H9 (cell line): ENCODE results near the gene PARVB. TPM values are rescaled to one million over a fixed set of nuclear protein-coding genes. Genes with fewer than 3 reads are reported as not detected.

ENCODE experiments used
- DNase-seq: peaks from one replicate; pipeline ENCODE4 v3.0.0-alpha.2; 2017
- H2AFZ ChIP-seq: one replicate; pipeline ENCODE4 v1.6.1; 2013; ENCODE audit warnings: mild to moderate bottlenecking, low read length, control low read depth, moderate library complexity
- H2AK5ac ChIP-seq: 2 replicates; pipeline ENCODE4 v1.6.1; 2013; ENCODE audit warnings: low read length, control low read depth, mixed read lengths; ENCODE audit not compliant: insufficient read length
- H2BK120ac ChIP-seq: one replicate; pipeline ENCODE4 v1.6.1; 2013; ENCODE audit warnings: low read depth, mild to moderate bottlenecking, low read length, control low read depth, inconsistent platforms; ENCODE audit not compliant: poor library complexity, severe bottlenecking
- H2BK12ac ChIP-seq: 2 replicates; pipeline ENCODE4 v1.6.1; 2013; ENCODE audit warnings: low read length, control low read depth, mixed read lengths, low read depth; ENCODE audit not compliant: insufficient read length
- H2BK15ac ChIP-seq: 2 replicates; pipeline ENCODE4 v1.6.1; 2013; ENCODE audit warnings: low read depth, low read length, control low read depth
- H2BK20ac ChIP-seq: one replicate; pipeline ENCODE4 v1.6.1; 2013; ENCODE audit warnings: low read depth, mild to moderate bottlenecking, low read length, control low read depth, inconsistent platforms; ENCODE audit not compliant: poor library complexity, severe bottlenecking
- H2BK5ac ChIP-seq: 2 replicates; pipeline ENCODE4 v1.6.1; 2013; ENCODE audit warnings: low read length, control low read depth, mixed read lengths; ENCODE audit not compliant: insufficient read length
- H3K14ac ChIP-seq: 2 replicates; pipeline ENCODE4 v1.6.1; 2013; ENCODE audit warnings: low read length, control low read depth; ENCODE audit not compliant: insufficient read depth
- H3K18ac ChIP-seq: 2 replicates; pipeline ENCODE4 v1.6.1; 2013; ENCODE audit warnings: low read depth, mild to moderate bottlenecking, mixed read lengths, low read length, control low read depth; ENCODE audit not compliant: insufficient read length
- H3K23ac ChIP-seq: 2 replicates; pipeline ENCODE4 v1.6.1; 2013; ENCODE audit warnings: low read length, control low read depth, mixed read lengths, low read depth; ENCODE audit not compliant: insufficient read length
- H3K23me2 ChIP-seq: 2 replicates; pipeline ENCODE4 v1.6.1; 2013; ENCODE audit warnings: low read depth, mild to moderate bottlenecking, mixed read lengths, low read length, control low read depth; ENCODE audit not compliant: insufficient read length, poor library complexity, severe bottlenecking
- H3K27ac ChIP-seq: 2 replicates; pipeline ENCODE4 v1.5.1; 2013; ENCODE audit warnings: low read length, control low read depth, mixed read lengths, low read depth; ENCODE audit not compliant: insufficient read length
- H3K27me3 ChIP-seq: 2 replicates; pipeline ENCODE4 v1.6.1; 2013; ENCODE audit warnings: low read length, control low read depth, inconsistent platforms; ENCODE audit not compliant: insufficient read depth
- H3K4ac ChIP-seq: 2 replicates; pipeline ENCODE4 v1.6.1; 2013; ENCODE audit warnings: low read depth, mild to moderate bottlenecking, control low read depth, inconsistent platforms, low read length, moderate library complexity
- H3K4me1 ChIP-seq: 2 replicates; pipeline ENCODE4 v1.6.1; 2013; ENCODE audit warnings: low read length, control low read depth, inconsistent platforms; ENCODE audit not compliant: insufficient read depth
- H3K4me2 ChIP-seq: 2 replicates; pipeline ENCODE4 v1.6.1; 2013; ENCODE audit warnings: low read length, control low read depth, mixed read lengths; ENCODE audit not compliant: insufficient read length, insufficient read depth
- H3K56ac ChIP-seq: 2 replicates; pipeline ENCODE4 v1.6.1; 2013; ENCODE audit warnings: low read depth, mild to moderate bottlenecking, mixed read lengths, low read length, control low read depth; ENCODE audit not compliant: insufficient read length
- H3K79me1 ChIP-seq: 2 replicates; pipeline ENCODE4 v1.6.1; 2013; ENCODE audit warnings: low read depth, mild to moderate bottlenecking, moderate library complexity, low read length, control low read depth, inconsistent platforms; ENCODE audit not compliant: insufficient read depth, poor library complexity, severe bottlenecking
- H3K79me2 ChIP-seq: 2 replicates; pipeline ENCODE4 v1.6.1; 2013; ENCODE audit warnings: low read length, control low read depth, inconsistent platforms; ENCODE audit not compliant: insufficient read depth
- H3K9ac ChIP-seq: 2 replicates; pipeline ENCODE4 v1.6.1; 2013; ENCODE audit warnings: low read length, control low read depth, mixed read lengths; ENCODE audit not compliant: insufficient read length; ENCODE audit errors: extremely low read depth
- H3K9me3 ChIP-seq: one replicate; pipeline ENCODE4 v1.6.1; 2013; ENCODE audit warnings: low read depth, low read length, inconsistent platforms; ENCODE audit not compliant: control insufficient read depth
- H3T11ph ChIP-seq: one replicate; pipeline ENCODE4 v1.6.1; 2013; ENCODE audit warnings: mild to moderate bottlenecking, low read length, control low read depth, inconsistent platforms
- H4K20me1 ChIP-seq: one replicate; pipeline ENCODE4 v1.6.1; 2013; ENCODE audit not compliant: control insufficient read depth, insufficient read length, insufficient read depth
- H4K5ac ChIP-seq: 2 replicates; pipeline ENCODE4 v1.6.1; 2013; ENCODE audit warnings: low read depth, mild to moderate bottlenecking, mixed read lengths, low read length, control low read depth; ENCODE audit not compliant: insufficient read length
- H4K8ac ChIP-seq: replicated peaks from 2 replicates; pipeline ENCODE4 v1.6.1; 2013; ENCODE audit warnings: low read length, control low read depth, mixed read lengths, low read depth; ENCODE audit not compliant: insufficient read length
- H4K91ac ChIP-seq: 2 replicates; pipeline ENCODE4 v1.6.1; 2013; ENCODE audit warnings: low read depth, mild to moderate bottlenecking, moderate library complexity, mixed read lengths, low read length, control low read depth; ENCODE audit not compliant: insufficient read length
- H3K27ac Mint-ChIP-seq, 3 experiments: 2 replicates in 2 of 3; 3 replicates in 1 of 3; pipeline ENCODE4 v1.8.0; 2020 to 2021; ENCODE audit warnings: mixed read lengths in 3 of 3, mild to moderate bottlenecking in 1 of 3, moderate library complexity in 1 of 3
- H3K27me3 Mint-ChIP-seq: 2 replicates; pipeline ENCODE4 v1.8.0; 2021; ENCODE audit warnings: low read depth, mild to moderate bottlenecking, moderate library complexity, mixed read lengths
- H3K36me3 Mint-ChIP-seq, 3 experiments: 2 replicates in 2 of 3; 3 replicates in 1 of 3; pipeline ENCODE4 v1.8.0; 2020 to 2021; ENCODE audit warnings: low read depth in 3 of 3, mixed read lengths in 3 of 3; ENCODE audit not compliant: insufficient read depth in 1 of 3
- H3K4me1 Mint-ChIP-seq, 2 experiments: 2 replicates each; pipeline ENCODE4 v1.8.0; 2020; ENCODE audit warnings: mixed read lengths in 2 of 2
- H3K4me3 Mint-ChIP-seq, 2 experiments: 2 replicates in 1 of 2; 3 replicates in 1 of 2; pipeline ENCODE4 v1.8.0; 2020 to 2021; ENCODE audit warnings: mild to moderate bottlenecking in 2 of 2, mixed read lengths in 2 of 2, moderate library complexity in 1 of 2
- H3K9me3 Mint-ChIP-seq, 2 experiments: 2 replicates in 1 of 2; 3 replicates in 1 of 2; pipeline ENCODE4 v1.8.0; 2020; ENCODE audit warnings: mild to moderate bottlenecking in 2 of 2, mixed read lengths in 2 of 2, moderate library complexity in 1 of 2
- CTCF ChIP-seq: fragments of 200-600 bp; sonication (generic); conservative IDR thresholded peaks from 3 replicates; pipeline ENCODE4 v1.8.0; 2021; ENCODE audit warnings: antibody characterized with exemption, mild to moderate bottlenecking
- WGBS: extraction: QIAGEN DNeasy Blood & Tissue Kit; methylation state at CpG from one replicate; pipeline ENCODE4 v1.1.7; 2013; ENCODE audit warnings: missing lambda C conversion rate, low lambda C conversion rate, mixed read lengths; ENCODE audit not compliant: insufficient read length; ENCODE audit errors: extremely low coverage; 5-methylcytosine and 5-hydroxymethylcytosine counted together
- total RNA-seq: library from RNA; stranded (reverse); gene quantifications from 2 replicates; pipeline ENCODE4 v1.2.1, GENCODE V29; 2021

Gene PARVB
- total RNA-seq, 1 experiment from 2014 or later, result 15.6 TPM

GRCh38 chr22:44181912-44182587, 157.9 kb downstream of the PARVB start:
- no peak overlapping the region for H2BK5ac ChIP-seq
- H4K5ac ChIP-seq, result no peak overlapping the region
- Mint-ChIP-seq H3K27ac (no peak overlapping the region), H3K36me3 (no peaks in the 10 kb centered on the region), H3K27me3 (peaks cover 2% of the 10 kb centered on the region; the same call in 1 of the 2 replicates), H3K4me3 (no peak overlapping the region), H3K9me3 (no peaks in the 10 kb centered on the region), H3K4me1 (peaks cover 14 to 23% of the 10 kb centered on the region in 2 experiments)
- H2BK20ac ChIP-seq, result no peak overlapping the region
- peak; percentile 17; the same call in 2 of the 3 replicates for TF ChIP-seq CTCF
- no peak overlapping the region for H3K9ac ChIP-seq
- peak overlapping the region; percentile 19; the same call in 1 of the 2 replicates for H3K14ac ChIP-seq
- H4K20me1 ChIP-seq, result no peaks in the 10 kb centered on the region
- no peak overlapping the region for H2BK12ac ChIP-seq
- H2AFZ ChIP-seq, result no peak overlapping the region
- H3K9me3 ChIP-seq, result no peaks in the 10 kb centered on the region
- no CpG with 5 or more reads among the region's 17 CpGs for WGBS
- no peak overlapping the region for H3K56ac ChIP-seq
- no peak overlapping the region for H3K23ac ChIP-seq
- H2BK120ac ChIP-seq, result no peak overlapping the region
- H3K4ac ChIP-seq, result no peak overlapping the region
- no peak overlapping the region for H3K4me2 ChIP-seq
- no peaks in the 10 kb centered on the region for H3K4me1 ChIP-seq
- no peaks in the 10 kb centered on the region for H3K79me1 ChIP-seq
- H3K23me2 ChIP-seq, result no peaks in the 10 kb centered on the region
- no peaks in the 10 kb centered on the region for H3K27me3 ChIP-seq
- no peak overlapping the region for H2BK15ac ChIP-seq
- H3T11ph ChIP-seq, result no peak overlapping the region
- no peak overlapping the region for H4K8ac ChIP-seq
- H3K27ac ChIP-seq, result no peak overlapping the region
- no peak overlapping the region for H2AK5ac ChIP-seq
- no peaks in the 10 kb centered on the region for H3K79me2 ChIP-seq
- H4K91ac ChIP-seq, result no peak overlapping the region
- no peak for DNase-seq
- H3K18ac ChIP-seq, result no peak overlapping the region
